Measurements from ENCODE around the gene WSCD1.

Gene WSCD1
- long read RNA-seq, donor 1, full-length matches to known transcripts: 2 of 2 reads
- long read RNA-seq, donor 1, partial matches to known transcripts: 0 of 2 reads
- long read RNA-seq, donor 1, other reads (novel, unspliced or antisense): 0 of 2 reads
- long read RNA-seq, donor 2, full-length matches to known transcripts: 4 of 4 reads
- long read RNA-seq, donor 2, partial matches to known transcripts: 0 of 4 reads
- long read RNA-seq, donor 2, other reads (novel, unspliced or antisense): 0 of 4 reads
- long read RNA-seq, donor 3, full-length matches to known transcripts: 1 of 1 reads
- long read RNA-seq, donor 3, partial matches to known transcripts: 0 of 1 reads
- long read RNA-seq, donor 3, other reads (novel, unspliced or antisense): 0 of 1 reads
- long read RNA-seq, donor 4, full-length matches to known transcripts: 1 of 1 reads
- long read RNA-seq, donor 4, partial matches to known transcripts: 0 of 1 reads
- long read RNA-seq, donor 4, other reads (novel, unspliced or antisense): 0 of 1 reads
- long read RNA-seq, donor 5, full-length matches to known transcripts: 5 of 10 reads
- long read RNA-seq, donor 5, partial matches to known transcripts: 5 of 10 reads
- long read RNA-seq, donor 5, other reads (novel, unspliced or antisense): 0 of 10 reads
- long read RNA-seq, donor 6: 0 reads
- long read RNA-seq, donor 7: 0 reads
- long read RNA-seq, donor 8, full-length matches to known transcripts: 2 of 7 reads
- long read RNA-seq, donor 8, partial matches to known transcripts: 5 of 7 reads
- long read RNA-seq, donor 8, other reads (novel, unspliced or antisense): 0 of 7 reads

- DNase-seq: peak; percentile 50
Measured at GRCh38 chr17:6069539-6070429, at the start of gene WSCD1. Gene WSCD1 (plus strand): TSS chr17:6070379. CDS start chr17:6080659, 10,280 bp downstream.

- no peak for DNase-seq
Measured at GRCh38 chr17:6021011-6021400, 49.2 kb upstream of the WSCD1 start.

- no peak for DNase-seq
Measured at GRCh38 chr17:6021627-6022026, 48.6 kb upstream of the WSCD1 start.

GRCh38 chr17:6023036-6023831 lies 46.9 kb upstream of the WSCD1 start:
- no peak for DNase-seq

GRCh38 chr17:6024576-6024975 lies 45.6 kb upstream of the WSCD1 start:
- DNase-seq: no peak

- DNase-seq: peak; percentile 25
Measured at GRCh38 chr17:6027342-6028024, 42.7 kb upstream of the WSCD1 start.

GRCh38 chr17:6028294-6028693 lies 41.9 kb upstream of the WSCD1 start:
- DNase-seq: no peak

GRCh38 chr17:6035801-6036394 lies 34.3 kb upstream of the WSCD1 start:
- DNase-seq: no peak

- DNase-seq: no peak
Measured at GRCh38 chr17:6040504-6040903, 29.7 kb upstream of the WSCD1 start.

- no peak for DNase-seq
Measured at GRCh38 chr17:6041246-6041645, 28.9 kb upstream of the WSCD1 start.

GRCh38 chr17:6043405-6043804 lies 26.8 kb upstream of the WSCD1 start:
- no peak for DNase-seq

GRCh38 chr17:6044261-6044660 lies 25.9 kb upstream of the WSCD1 start:
- DNase-seq: no peak

GRCh38 chr17:6045621-6046357 lies 24.4 kb upstream of the WSCD1 start:
- DNase-seq: no peak

- no peak for DNase-seq
Measured at GRCh38 chr17:6046431-6046830, 23.7 kb upstream of the WSCD1 start.

- no peak for DNase-seq
Measured at GRCh38 chr17:6046931-6047330, 23.2 kb upstream of the WSCD1 start.

- DNase-seq: no peak
Measured at GRCh38 chr17:6047966-6048365, 22.2 kb upstream of the WSCD1 start.

GRCh38 chr17:6048486-6048885 lies 21.7 kb upstream of the WSCD1 start:
- no peak for DNase-seq

GRCh38 chr17:6052926-6053325 lies 17.3 kb upstream of the WSCD1 start:
- no peak for DNase-seq

- no peak for DNase-seq
Measured at GRCh38 chr17:6054372-6054771, 15.8 kb upstream of the WSCD1 start.

GRCh38 chr17:6056104-6056503 lies 14.1 kb upstream of the WSCD1 start:
- DNase-seq: no peak

Data from right kidney (tissue), 9 donors.